ENCODE data around the gene NPM1.

NPM1 gene

DNA sequence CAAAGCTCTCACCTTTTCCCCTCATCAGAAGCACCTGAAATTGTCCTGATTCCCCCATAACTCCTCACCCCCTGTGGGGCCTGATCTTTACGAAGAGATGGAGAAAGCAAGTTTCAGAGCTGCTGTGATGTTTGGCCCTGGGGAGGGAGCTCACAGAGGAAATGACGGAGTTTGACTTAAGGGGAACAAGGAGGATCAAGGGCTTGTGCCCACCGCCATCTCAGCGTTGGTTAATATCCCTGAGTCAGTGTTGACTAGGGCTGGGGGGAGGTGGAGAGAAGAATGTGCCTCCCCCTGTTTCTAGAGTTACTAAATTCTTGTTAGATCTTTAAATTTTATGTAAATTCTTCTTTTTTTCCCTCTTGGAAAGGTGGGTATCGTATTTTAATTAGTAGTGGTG, 59.6 kb downstream of the NPM1 start:
- no peak for DNase-seq

DNA sequence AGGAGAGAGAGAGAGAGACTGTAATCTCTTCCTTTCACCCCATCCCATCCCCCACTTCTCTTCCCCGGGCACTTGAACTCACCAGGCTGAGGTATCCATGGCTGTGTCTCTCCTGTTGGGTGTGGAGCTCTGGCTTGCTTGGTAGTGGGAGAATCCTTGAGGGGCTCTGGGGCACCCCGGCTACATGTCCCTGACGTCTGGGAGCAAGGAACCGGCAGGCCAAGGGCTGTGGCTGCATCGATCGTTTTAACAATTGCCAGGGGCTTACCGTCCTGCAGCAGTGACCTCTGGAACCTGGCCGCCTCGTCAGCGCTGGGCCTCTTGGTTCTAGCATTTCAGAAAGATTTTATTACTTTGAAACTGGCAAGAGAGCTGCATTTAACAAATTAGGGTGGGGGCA, 61.8 kb downstream of the NPM1 start:
- DNase-seq: no peak

DNA sequence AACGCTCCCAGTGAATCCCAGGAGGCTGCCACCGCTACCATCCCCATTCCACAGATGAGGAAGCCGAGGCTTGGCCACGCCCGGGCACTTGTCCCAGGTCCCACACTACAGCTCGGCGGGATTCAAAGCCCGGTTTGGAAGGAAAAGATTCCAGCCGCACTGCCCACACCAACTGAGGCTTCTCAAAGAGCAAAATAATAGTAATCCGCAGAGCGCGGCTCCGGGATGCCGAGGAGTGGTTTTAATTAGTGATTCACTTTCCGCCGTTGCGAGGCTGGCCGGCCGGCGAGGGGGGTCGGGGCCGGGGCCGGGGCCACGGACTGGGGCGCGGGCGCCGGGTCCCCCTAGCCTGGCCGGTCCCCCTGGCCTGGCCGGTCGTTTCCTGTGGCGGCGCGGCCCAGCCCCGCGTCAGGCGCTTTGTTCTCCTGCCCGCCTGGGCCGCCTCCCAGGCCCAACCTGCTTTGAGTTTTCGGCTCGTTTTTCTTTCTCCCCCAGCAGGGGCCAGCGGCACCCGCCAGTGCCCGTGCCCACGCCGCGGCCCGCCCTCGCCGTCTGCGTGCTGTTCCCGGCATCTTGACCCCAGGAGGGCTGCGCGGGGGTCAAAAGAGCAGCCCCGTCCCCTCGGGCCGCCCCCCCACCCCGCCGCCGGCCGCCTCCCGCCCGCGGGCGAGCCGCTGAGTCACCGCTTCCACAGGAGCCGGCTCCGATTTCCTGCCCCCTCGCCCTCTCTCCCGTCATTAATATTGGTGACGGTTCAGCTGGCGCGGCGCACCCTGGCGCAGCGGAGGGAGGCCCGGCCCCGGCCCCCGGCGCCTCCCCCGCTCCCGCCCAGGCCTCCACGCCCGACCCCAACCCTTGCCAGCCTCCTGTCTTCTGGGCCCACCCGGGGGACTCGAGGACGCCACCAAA, 63.0 kb downstream of the NPM1 start:
- peak in 5 of 58 donors; percentile 25 to 54 (median 31) for DNase-seq

DNA sequence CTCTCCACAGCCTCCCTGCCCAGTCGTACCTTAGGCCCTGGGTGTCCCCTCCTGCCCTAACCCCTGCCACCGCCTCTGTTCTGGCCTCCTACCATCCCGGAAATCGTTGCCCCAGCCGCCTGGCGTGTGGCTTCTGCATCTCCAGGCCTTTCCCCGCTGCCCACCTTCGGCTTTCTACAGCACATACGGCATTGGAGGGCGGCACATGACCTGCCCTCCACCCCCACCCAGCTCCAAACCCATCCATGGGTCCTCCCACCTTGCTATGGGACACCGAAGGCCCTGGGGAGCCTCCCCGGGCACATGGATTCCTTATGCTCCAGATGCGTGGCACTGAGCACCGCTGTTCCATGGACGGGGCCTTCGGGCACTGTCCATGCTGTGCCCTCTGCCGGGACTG, 63.8 kb downstream of the NPM1 start:
- no peak for DNase-seq

DNA sequence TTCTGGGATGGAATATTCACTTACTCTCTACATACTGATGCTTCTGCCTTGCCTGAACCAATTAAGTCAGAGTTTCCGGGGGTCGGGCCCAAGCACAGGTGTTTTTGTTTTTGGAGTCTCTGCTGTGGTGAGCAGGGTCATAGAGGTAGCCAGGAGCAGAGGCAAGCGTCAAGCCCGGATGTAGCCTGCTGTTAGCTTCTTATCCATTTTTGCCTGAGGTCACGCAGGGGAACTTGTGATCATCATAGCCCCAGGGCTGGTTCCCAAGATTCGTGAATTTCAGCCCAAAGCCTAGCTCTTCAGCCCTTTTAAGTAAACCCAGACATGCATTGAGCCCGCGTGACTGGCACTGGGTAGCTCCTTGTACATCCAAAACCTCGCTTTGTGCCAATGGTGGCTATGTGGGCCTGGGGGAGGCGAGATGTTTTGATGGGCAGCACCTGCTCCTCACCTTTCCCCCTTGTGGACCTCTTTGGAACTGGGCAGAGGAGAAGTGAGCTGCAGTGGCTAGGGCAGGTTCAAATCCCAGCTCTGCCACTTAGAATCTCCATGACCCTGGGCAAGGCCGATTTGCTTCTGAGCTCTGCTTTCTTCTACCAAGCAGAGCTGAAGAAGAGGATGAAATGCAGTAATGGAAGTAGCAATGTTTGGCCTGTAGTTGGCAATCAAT, 65.5 kb downstream of the NPM1 start:
- no peak for DNase-seq

DNA sequence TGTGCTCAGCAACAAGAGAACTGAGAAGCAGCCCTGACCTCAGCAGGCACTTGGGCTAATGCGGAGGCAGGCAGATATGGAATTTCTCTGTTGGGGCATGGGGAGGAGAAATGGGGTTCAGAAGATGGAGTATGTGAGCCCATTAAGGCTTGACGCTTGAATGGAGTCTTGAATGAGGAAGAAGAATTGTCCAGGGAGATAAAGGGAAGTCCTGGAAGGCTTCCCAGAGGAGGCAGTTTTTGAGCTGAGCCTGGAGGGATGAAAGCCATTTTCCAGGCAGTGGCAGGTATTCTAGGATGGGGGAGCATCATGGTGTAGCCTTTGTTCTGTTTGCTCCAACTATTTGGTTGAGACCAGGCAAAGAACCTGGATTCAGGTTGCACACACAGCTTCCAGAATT, 66.3 kb downstream of the NPM1 start:
- no peak for DNase-seq

DNA sequence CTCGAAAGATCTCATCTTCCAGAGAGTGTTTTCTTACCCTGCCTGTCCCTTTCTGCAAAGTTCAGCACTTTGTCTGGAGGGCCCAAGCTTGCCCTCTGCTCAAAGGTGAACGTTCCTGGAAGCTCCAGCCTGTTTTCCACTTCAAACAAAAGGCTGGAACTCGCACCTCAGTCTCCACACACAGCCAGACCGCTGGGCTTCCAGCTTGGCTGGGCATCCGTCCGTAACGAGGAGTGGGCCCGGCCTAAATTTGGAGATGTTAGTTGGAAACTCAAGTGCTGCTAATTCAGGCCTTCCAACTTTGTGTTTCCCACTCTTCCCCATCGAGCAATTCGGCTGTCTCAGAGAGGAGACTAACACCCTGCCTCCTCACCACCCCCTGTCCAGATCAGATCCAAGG, 66.9 kb downstream of the NPM1 start:
- no peak for DNase-seq

DNA sequence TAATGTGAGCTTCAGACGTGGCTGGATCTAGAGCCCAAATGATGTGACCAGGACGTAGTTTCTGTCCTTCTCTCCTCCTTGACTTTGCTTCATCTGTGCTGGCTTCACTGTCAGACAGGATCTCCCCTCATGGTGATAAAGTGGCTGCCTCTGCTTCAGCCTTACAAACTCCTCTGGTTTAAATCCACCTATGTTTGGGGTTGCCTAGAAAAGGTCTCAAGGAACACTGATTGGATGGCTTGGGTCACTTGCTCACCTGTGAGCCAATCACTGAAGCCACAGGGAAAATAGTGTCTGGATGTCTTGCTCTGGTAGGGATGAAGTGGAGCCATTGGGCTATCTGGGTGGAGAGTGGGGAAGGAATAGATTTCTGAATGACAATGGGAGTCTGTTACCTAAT, 67.9 kb downstream of the NPM1 start:
- no peak for DNase-seq

DNA sequence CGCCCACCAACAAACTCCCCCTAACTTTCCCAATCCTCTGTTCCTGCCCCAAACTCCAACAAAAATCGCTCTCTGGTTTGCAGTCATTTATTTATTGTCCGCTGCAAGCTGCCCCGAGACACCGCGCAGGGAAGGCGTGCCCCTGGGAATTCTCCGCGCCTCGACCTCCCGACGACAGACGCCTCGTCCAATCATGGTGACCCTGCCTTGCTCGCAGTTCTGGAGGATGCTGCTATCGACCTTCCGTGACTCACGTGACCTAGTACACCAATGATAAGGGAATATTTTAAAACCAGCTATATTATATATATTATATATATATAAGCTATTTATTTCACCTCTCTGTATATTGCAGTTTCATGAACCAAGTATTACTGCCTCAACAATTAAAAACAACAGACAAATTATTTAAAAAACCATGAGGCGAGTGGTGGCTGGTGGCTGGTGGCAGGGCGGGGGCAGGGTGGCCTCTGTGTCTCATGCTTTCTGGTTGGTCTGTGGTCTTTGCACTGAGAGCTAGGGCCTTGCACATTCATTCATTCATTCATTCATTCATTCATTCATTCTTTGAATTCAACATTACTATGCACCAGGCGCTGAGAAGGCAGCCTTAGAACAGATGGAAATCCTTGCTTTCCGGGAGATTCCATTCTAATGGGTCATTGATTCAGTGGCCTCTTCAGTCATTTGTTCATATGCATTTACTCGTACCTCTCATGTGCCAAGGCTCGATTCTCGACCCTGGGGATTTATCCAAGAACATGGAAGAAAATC, 69.7 kb downstream of the NPM1 start:
- DNase-seq: no peak

DNA sequence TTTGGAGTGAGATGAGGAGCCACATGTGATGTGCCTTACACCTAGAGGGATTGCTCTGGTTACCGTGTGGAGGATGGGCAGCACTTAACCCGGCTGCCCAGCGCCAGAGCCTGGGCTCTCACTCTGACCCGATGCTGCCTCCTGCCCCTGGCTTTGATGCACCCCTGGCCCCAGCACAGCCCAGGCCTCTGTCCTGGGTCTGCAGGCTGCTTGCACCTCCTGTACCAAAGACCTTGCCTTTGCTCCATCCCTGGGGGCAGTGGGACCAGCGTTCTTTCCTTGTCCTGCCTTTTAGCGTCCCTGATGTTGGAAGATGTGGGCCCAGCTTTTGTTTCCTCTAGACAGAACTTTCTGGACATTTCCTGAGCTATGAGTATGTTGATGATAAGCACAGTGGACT, 72.2 kb downstream of the NPM1 start:
- DNase-seq: no peak
